ENCODE data around the gene WNT7B. TPM values are rescaled to one million over a fixed set of nuclear protein-coding genes. Genes with fewer than 3 reads are reported as not detected.

The WNT7B gene
- total RNA-seq, 1 donor from 2014 or later = not detected

DNA sequence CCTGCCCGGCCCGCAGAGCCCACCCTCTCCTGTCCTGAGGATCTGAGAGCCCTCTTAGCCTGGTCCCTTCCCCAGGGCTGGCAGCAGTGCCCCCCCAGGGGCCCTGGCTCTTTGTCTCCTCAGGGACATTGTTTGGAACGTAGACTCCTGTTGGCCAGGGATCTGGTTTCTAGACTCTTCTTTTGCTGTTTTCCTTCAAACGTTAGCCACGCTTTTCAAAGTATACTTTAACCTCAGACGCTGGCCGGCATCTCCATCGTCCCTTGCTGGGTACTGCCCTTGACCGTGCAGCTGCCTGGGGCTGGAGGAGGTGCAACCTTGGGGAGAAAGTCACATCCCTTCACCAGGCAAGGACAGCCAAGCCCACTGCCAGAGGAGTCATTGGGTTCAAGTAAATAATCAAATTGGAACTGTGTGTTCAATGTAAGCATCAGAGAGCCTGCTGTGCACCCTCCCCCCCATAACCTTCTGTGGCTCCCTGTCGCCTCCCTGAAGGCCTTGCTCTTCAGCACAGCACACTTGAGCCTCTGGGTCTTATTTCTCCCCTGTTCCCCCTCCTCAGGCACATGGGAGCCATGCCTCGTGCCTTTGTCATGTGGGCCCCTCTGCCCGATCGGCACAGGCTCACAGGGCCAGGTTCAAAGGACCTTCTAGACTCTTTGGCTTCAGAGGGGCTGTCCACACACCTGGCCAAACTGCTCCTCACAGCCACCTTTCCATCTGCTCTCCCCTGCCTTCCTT, 21.8 kb upstream of the WNT7B start:
- no peaks in the 10 kb centered on the region for H3K36me3 ChIP-seq
- no peaks in the 10 kb centered on the region for H3K27me3 ChIP-seq
- peaks cover 11 to 33% of the 10 kb centered on the region in 2 donors for H3K4me1 ChIP-seq
- H3K9me3 ChIP-seq = no peaks in the 10 kb centered on the region
- H3K27ac ChIP-seq = peak overlapping the region in 1 of 2 donors; percentile 68
- no peak for DNase-seq (ENCODE audit: low spot score in 2 of 2)
- TF ChIP-seq, protein P1, sequence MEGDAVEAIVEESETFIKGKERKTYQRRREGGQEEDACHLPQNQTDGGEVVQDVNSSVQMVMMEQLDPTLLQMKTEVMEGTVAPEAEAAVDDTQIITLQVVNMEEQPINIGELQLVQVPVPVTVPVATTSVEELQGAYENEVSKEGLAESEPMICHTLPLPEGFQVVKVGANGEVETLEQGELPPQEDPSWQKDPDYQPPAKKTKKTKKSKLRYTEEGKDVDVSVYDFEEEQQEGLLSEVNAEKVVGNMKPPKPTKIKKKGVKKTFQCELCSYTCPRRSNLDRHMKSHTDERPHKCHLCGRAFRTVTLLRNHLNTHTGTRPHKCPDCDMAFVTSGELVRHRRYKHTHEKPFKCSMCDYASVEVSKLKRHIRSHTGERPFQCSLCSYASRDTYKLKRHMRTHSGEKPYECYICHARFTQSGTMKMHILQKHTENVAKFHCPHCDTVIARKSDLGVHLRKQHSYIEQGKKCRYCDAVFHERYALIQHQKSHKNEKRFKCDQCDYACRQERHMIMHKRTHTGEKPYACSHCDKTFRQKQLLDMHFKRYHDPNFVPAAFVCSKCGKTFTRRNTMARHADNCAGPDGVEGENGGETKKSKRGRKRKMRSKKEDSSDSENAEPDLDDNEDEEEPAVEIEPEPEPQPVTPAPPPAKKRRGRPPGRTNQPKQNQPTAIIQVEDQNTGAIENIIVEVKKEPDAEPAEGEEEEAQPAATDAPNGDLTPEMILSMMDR (IDR thresholded peaks at IDR 0.05) = no peak
- H3K4me3 ChIP-seq = no peak overlapping the region
- intact Hi-C loops (cut with DNase I) = loop anchor here (5.0 kb wide), 2 partner anchors 313 to 543 kb away; no protein-coding TSS in a partner anchor

DNA sequence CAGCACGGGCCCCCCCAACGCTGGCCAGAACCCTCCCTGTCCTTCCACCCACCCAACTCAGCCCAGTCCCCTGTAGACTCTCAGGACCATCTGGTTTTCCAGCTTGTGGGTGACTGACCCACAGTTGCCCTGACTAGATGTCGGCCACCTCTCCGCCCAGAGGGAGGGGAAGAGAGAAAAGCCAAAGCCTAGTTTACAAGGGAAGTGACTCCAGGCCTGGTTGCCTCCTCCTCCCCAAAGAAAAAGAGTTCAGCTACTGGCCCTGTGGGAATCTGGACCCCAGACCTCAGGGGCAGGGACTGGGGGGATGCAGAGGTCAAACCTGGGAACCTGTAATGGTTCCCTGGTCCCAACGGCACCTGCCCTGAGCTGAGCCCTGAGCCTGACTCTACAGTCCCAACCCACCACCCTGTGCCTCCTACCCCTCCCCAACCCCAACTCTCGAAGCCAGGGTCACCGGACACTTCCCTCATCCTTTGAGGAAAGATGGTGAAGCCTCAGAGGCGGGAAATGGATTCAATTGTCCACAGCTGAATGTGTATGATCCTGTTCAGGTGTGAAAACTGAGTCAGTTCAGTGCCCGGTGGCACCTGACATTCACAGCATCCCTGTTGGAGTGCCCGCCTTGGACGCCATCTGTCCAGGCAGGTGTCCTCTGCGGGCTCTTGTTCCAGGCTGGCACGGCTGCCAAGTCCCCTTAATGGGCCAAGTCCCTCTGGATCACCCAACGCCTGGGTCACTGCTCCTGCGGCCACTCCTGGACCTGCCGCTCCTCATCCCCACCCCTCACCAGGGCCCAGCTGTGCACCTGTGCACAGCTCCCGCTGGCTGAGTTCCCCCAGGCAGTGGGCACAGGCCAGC, 21.0 kb upstream of the WNT7B start:
- peaks cover 11 to 33% of the 10 kb centered on the region in 2 donors for H3K4me1 ChIP-seq
- no peak overlapping the region for H3K4me3 ChIP-seq
- intact Hi-C loops (cut with DNase I) = loop anchor here (5.0 kb wide), 2 partner anchors 314 to 544 kb away; no protein-coding TSS in a partner anchor
- H3K27ac ChIP-seq = peak overlapping the region; percentile 62 to 68
- no peaks in the 10 kb centered on the region for H3K27me3 ChIP-seq
- no peaks in the 10 kb centered on the region for H3K36me3 ChIP-seq
- no peaks in the 10 kb centered on the region for H3K9me3 ChIP-seq
- TF ChIP-seq, protein P1 (IDR thresholded peaks at IDR 0.05) = no peak
- no peak for DNase-seq (ENCODE audit: low spot score in 2 of 2)

DNA sequence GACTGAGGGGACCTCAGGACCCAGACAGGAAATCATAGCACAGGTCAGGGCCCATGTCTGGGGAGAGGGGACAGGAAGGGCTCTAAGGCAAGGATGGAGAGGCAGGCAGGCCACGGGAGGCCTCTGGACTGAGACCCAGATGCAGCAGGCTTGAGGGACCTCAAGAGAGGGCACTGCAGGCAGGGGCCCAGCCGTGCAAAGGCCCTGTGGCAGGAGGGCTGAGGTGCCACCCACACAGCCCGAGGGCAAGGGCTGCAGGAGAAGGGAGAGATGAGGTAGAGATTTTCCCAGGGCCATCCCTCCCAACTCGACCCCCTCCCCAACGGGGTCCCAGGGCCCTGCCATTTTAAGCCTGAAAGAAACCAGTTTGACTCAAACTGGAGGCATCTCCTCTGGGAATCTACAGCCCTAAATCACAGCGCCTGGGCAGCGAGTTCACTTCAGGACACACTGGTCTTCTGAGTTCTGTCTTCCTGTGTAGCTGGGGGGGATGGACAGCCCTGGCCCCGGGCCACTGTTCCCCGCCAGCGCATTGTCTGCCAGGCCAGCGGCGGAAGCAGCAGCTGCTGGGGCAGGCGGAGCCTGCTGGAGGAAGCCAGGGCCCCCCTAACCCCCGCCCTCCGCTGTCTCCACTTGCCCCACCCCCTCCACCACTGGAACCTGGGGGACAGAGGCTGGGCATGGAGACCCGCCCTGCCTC, 20.3 kb upstream of the WNT7B start:
- DNase-seq (ENCODE audit: low spot score in 2 of 2) = peak; percentile 86 to 93
- intact Hi-C loops (cut with DNase I) = loop anchor here (5.0 kb wide), 2 partner anchors 315 to 545 kb away; no protein-coding TSS in a partner anchor
- Histone ChIP-seq H3K9me3 (no peaks in the 10 kb centered on the region), H3K4me1 (peaks cover 11 to 33% of the 10 kb centered on the region in 2 donors), H3K27me3 (no peaks in the 10 kb centered on the region), H3K36me3 (no peaks in the 10 kb centered on the region), H3K4me3 (no peak overlapping the region), H3K27ac (peak overlapping the region; percentile 62 to 69)
- TF ChIP-seq, protein P1 (IDR thresholded peaks at IDR 0.05) = no peak

DNA sequence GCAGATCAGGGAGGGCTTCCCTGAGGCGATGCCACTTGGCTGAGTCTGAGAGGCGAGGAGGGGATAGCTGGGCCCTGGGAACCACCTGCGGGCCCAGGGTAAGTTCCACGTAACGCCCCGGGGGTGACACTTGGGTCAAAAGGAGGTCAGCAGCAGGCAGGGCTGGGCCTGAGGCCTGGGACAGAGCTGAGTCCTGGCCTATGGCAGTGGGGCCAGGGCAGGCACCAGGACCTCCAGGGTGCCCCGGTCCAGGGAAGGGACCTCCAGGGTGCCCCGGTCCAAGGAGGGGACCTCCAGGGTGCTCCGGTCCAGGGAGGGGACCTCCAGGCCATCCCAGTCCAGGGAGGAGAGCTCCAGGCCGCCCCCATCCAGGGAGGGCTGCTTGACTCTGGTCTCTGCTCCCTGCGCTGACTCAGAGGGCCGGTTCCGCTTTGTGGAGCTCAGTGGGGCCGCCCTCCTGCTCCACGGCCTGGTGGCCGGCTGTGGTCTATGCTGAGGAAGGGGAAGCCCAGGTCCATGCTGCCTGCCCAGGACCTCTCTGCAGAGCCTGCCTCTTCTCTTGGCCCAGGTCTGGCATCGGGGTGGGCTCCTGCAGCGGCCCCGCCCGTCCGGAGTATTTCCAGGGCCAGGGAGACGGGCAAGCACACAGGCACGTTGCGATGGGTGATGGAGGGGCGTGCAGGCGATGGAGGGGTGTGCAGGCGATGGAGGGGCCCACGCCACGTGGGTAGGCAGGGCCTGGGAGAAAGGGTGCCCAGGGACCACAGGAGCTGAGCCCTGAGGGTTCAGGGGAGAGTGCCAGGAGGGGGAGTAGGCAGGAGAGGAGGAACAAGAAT, 19.5 kb upstream of the WNT7B start:
- TF ChIP-seq, protein P1 (IDR thresholded peaks at IDR 0.05) = no peak
- intact Hi-C loops (cut with DNase I) = loop anchor here (5.0 kb wide), 2 partner anchors 316 to 546 kb away; no protein-coding TSS in a partner anchor
- DNase-seq (ENCODE audit: low spot score in 2 of 2) = peak; percentile 51 to 82
- H3K9me3 ChIP-seq = no peaks in the 10 kb centered on the region
- no peaks in the 10 kb centered on the region for H3K27me3 ChIP-seq
- H3K4me1 ChIP-seq = peaks cover 11 to 33% of the 10 kb centered on the region in 2 donors
- no peak overlapping the region for H3K4me3 ChIP-seq
- H3K36me3 ChIP-seq = no peaks in the 10 kb centered on the region
- H3K27ac ChIP-seq = peak overlapping the region; percentile 62 to 69
